HepG2 (cell line): ENCODE results near the gene DMRTB1. TPM values are rescaled to one million over a fixed set of nuclear protein-coding genes. Genes with fewer than 3 reads are reported as not detected.

Experiments
- ASH2L ChIP-seq: fragments of 300-600, 200-600 bp; sonication (generic); IDR thresholded peaks from 2 replicates; pipeline ENCODE4 v1.7.0; 2017; ENCODE audit warnings: low read depth, mild to moderate bottlenecking, moderate library complexity, mixed read lengths, low read length; ENCODE audit not compliant: insufficient read length
- CENPX ChIP-seq: sonication (generic); formaldehyde crosslinking; IDR thresholded peaks from 2 replicates; pipeline ENCODE4 v1.9.0; 2021; ENCODE audit warnings: mild to moderate bottlenecking, missing genetic modification reagents, moderate library complexity
- CHD4 ChIP-seq: fragments of 200-600 bp; sonication (generic); IDR thresholded peaks from 2 replicates; pipeline ENCODE4 v1.7.0; 2017; ENCODE audit warnings: mild to moderate bottlenecking, low read length, borderline replicate concordance
- FOSL2 ChIP-seq: sonication (generic); formaldehyde crosslinking; IDR thresholded peaks from 2 replicates; pipeline ENCODE4 v1.4.0; 2020; ENCODE audit warnings: missing genetic modification reagents
- HMGA1 ChIP-seq: sonication (generic); formaldehyde crosslinking; conservative IDR thresholded peaks from 2 replicates; pipeline ENCODE4 v1.4.0; 2020; ENCODE audit warnings: missing genetic modification reagents
- KLF16 ChIP-seq, 2 experiments: sonication (generic) in 1 of 2; formaldehyde crosslinking in 1 of 2; IDR thresholded peaks; 2 replicates each; pipeline versions ENCODE4 v1.6.1 to v1.8.0; 2016 to 2023; ENCODE audit warnings: missing genetic modification reagents in 2 of 2, missing compliant biosample characterization in 1 of 2
- SATB2 ChIP-seq: sonication (generic); formaldehyde crosslinking; IDR thresholded peaks from 2 replicates; pipeline ENCODE4 v1.5.0; 2020; ENCODE audit warnings: missing genetic modification reagents
- SP2 ChIP-seq: sonication (generic); formaldehyde crosslinking; IDR thresholded peaks from 2 replicates; pipeline ENCODE4 v1.5.1; 2020; ENCODE audit warnings: mild to moderate bottlenecking, missing genetic modification reagents
- SUZ12 ChIP-seq: fragments of 150-350 bp; IDR thresholded peaks from 2 replicates; pipeline ENCODE4 v1.6.1; 2014; ENCODE audit warnings: low read depth, low read length
- ZFP82 ChIP-seq: sonication (generic); formaldehyde crosslinking; IDR thresholded peaks from 2 replicates; pipeline ENCODE4 v1.5.1; 2020; ENCODE audit warnings: mild to moderate bottlenecking, missing genetic modification reagents, borderline replicate concordance
- ZNF260 ChIP-seq: sonication (generic); formaldehyde crosslinking; IDR thresholded peaks from 2 replicates; pipeline ENCODE4 v1.4.0; 2020; ENCODE audit warnings: missing genetic modification reagents, low read depth, mild to moderate bottlenecking, borderline replicate concordance
- ZNF761 ChIP-seq: sonication (generic); formaldehyde crosslinking; conservative IDR thresholded peaks from 2 replicates; pipeline ENCODE4 v1.4.0; 2020; ENCODE audit warnings: mild to moderate bottlenecking, missing genetic modification reagents
- polyA plus RNA-seq, 8 experiments: library from polyadenylated mRNA; depleted of rRNA in 3 of 8; stranded (reverse) in 7 of 8; unstranded in 1 of 8; fragments of >200 nt; fragmentation: Illumina TruSeq in 4 of 8; extraction: Trizol in 4 of 8; gene quantifications; 2 replicates each; pipeline versions ENCODE4 v1.2.1 to v1.2.3, GENCODE V29; 2011 to 2016; ENCODE audit warnings: low read depth in 4 of 8, missing spikeins in 1 of 8, mixed read lengths in 1 of 8; ENCODE audit not compliant: insufficient read depth in 1 of 8
- total RNA-seq, 5 experiments: library from RNA; depleted of rRNA; stranded (reverse); fragments of >200 nt; fragmentation: Illumina TruSeq; extraction: Trizol; gene quantifications; 2 replicates each; pipeline ENCODE4 v1.2.3, GENCODE V29; 2016; ENCODE audit warnings: low read depth in 1 of 5
- TF ChIP-seq, protein P1 (sequence below): sonication (generic); formaldehyde crosslinking; IDR thresholded peaks from 2 replicates; pipeline ENCODE4 v1.4.0; 2020; ENCODE audit warnings: mild to moderate bottlenecking, missing genetic modification reagents

DMRTB1 gene
- total and polyA plus RNA-seq, 2 of the 13 experiments (the other 11 are each of a cell fraction or from before 2014, with no cell fraction given): not detected

- TF ChIP-seq SATB2 (CRISPR knock-in tag): no peak
- TF ChIP-seq ZNF761: no peak
- TF ChIP-seq HMGA1: no peak
- TF ChIP-seq CHD4: no peak
- no peak for TF ChIP-seq KLF16 (CRISPR knock-in tag; IDR thresholded peaks at IDR 0.05)
- TF ChIP-seq, protein P1, sequence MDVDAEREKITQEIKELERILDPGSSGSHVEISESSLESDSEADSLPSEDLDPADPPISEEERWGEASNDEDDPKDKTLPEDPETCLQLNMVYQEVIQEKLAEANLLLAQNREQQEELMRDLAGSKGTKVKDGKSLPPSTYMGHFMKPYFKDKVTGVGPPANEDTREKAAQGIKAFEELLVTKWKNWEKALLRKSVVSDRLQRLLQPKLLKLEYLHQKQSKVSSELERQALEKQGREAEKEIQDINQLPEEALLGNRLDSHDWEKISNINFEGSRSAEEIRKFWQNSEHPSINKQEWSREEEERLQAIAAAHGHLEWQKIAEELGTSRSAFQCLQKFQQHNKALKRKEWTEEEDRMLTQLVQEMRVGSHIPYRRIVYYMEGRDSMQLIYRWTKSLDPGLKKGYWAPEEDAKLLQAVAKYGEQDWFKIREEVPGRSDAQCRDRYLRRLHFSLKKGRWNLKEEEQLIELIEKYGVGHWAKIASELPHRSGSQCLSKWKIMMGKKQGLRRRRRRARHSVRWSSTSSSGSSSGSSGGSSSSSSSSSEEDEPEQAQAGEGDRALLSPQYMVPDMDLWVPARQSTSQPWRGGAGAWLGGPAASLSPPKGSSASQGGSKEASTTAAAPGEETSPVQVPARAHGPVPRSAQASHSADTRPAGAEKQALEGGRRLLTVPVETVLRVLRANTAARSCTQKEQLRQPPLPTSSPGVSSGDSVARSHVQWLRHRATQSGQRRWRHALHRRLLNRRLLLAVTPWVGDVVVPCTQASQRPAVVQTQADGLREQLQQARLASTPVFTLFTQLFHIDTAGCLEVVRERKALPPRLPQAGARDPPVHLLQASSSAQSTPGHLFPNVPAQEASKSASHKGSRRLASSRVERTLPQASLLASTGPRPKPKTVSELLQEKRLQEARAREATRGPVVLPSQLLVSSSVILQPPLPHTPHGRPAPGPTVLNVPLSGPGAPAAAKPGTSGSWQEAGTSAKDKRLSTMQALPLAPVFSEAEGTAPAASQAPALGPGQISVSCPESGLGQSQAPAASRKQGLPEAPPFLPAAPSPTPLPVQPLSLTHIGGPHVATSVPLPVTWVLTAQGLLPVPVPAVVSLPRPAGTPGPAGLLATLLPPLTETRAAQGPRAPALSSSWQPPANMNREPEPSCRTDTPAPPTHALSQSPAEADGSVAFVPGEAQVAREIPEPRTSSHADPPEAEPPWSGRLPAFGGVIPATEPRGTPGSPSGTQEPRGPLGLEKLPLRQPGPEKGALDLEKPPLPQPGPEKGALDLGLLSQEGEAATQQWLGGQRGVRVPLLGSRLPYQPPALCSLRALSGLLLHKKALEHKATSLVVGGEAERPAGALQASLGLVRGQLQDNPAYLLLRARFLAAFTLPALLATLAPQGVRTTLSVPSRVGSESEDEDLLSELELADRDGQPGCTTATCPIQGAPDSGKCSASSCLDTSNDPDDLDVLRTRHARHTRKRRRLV (CRISPR knock-in tag): no peak
- no peak for TF ChIP-seq SUZ12
- no peak for TF ChIP-seq FOSL2 (CRISPR knock-in tag)
- no peak for TF ChIP-seq ASH2L
- TF ChIP-seq ZFP82 (CRISPR knock-in tag): no peak
- TF ChIP-seq CENPX (CRISPR knock-in tag): no peak
- TF ChIP-seq SP2 (CRISPR knock-in tag): no peak
- no peak for TF ChIP-seq ZNF260 (CRISPR knock-in tag)
Measured at GRCh38 chr1:53501065-53502005, 42.1 kb downstream of the DMRTB1 start (continued).
